BJ (cell line): ENCODE measurements around the gene CAPN2. TPM values are rescaled to one million over a fixed set of nuclear protein-coding genes. Genes with fewer than 3 reads are reported as not detected.
A peak's percentile ranks its signal among the peaks of the same experiment; 100 is the strongest.

Experiments used
- CTCF ChIA-PET: fragments of 350-600 bp; formaldehyde crosslinking; extraction: SDS; loops from one replicate; lab custom pipeline; 2021; ENCODE audit warnings: antibody characterized with exemption, inconsistent platforms; lab: Yijun Ruan, JAX
- POLR2A ChIA-PET: fragments of 300-600 bp; sonication (Branson Sonifier 250); formaldehyde crosslinking; extraction: SDS; loops from one replicate; lab custom pipeline; 2021; ENCODE audit warnings: antibody characterized with exemption; lab: Charles Lee
- DNase-seq: peaks from one replicate; pipeline ENCODE4 v3.0.0-alpha.2; 2011; ENCODE audit warnings: low read depth
- H3K27me3 ChIP-seq: 2 replicates; pipeline ENCODE4 v1.6.0; 2011; ENCODE audit warnings: low read length; ENCODE audit not compliant: control insufficient read depth, insufficient read depth
- H3K36me3 ChIP-seq: 2 replicates; pipeline ENCODE4 v1.5.1; 2011; ENCODE audit warnings: low read length; ENCODE audit not compliant: control insufficient read depth, insufficient read depth
- H3K4me3 ChIP-seq: 2 replicates; pipeline ENCODE4 v1.5.1; 2011; ENCODE audit warnings: low read depth, mild to moderate bottlenecking, control low read depth, low read length
- polyA plus RNA-seq: library from polyadenylated mRNA; depleted of rRNA; stranded (reverse); fragments of >200 nt; gene quantifications from 2 replicates; pipeline ENCODE4 v1.2.3, GENCODE V29; 2011
- TF ChIP-seq, protein P1 (sequence below): IDR thresholded peaks from 2 replicates; pipeline ENCODE4 v1.5.1; 2011; ENCODE audit warnings: low read depth, mild to moderate bottlenecking, control low read depth, inconsistent platforms, low read length, moderate library complexity; ENCODE audit not compliant: insufficient read depth

CAPN2 gene
- polyA plus RNA-seq, 1 experiment: 222 TPM

- DNase-seq: no peak
- Histone ChIP-seq H3K36me3 (no peaks in the 10 kb centered on the region; the same call in 1 of the 2 replicates), H3K27me3 (no peaks in the 10 kb centered on the region), H3K4me3 (no peak overlapping the region)
- TF ChIP-seq, protein P1, sequence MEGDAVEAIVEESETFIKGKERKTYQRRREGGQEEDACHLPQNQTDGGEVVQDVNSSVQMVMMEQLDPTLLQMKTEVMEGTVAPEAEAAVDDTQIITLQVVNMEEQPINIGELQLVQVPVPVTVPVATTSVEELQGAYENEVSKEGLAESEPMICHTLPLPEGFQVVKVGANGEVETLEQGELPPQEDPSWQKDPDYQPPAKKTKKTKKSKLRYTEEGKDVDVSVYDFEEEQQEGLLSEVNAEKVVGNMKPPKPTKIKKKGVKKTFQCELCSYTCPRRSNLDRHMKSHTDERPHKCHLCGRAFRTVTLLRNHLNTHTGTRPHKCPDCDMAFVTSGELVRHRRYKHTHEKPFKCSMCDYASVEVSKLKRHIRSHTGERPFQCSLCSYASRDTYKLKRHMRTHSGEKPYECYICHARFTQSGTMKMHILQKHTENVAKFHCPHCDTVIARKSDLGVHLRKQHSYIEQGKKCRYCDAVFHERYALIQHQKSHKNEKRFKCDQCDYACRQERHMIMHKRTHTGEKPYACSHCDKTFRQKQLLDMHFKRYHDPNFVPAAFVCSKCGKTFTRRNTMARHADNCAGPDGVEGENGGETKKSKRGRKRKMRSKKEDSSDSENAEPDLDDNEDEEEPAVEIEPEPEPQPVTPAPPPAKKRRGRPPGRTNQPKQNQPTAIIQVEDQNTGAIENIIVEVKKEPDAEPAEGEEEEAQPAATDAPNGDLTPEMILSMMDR: no peak
- POLR2A ChIA-PET: no interaction called here
- CTCF ChIA-PET: no interaction called here
Observed at GRCh38 chr1:223669003-223669795, 43.1 kb upstream of the CAPN2 start.

- no peak for DNase-seq
- CTCF ChIA-PET: interaction anchor here (0.6 to 1.1 kb wide), 2 partner anchors 537 to 545 kb away, joined by 3 read pairs; no protein-coding TSS in a partner anchor
- no peaks in the 10 kb centered on the region for H3K27me3 ChIP-seq
Observed at GRCh38 chr1:223670458-223671159, 41.7 kb upstream of the CAPN2 start.

DNA sequence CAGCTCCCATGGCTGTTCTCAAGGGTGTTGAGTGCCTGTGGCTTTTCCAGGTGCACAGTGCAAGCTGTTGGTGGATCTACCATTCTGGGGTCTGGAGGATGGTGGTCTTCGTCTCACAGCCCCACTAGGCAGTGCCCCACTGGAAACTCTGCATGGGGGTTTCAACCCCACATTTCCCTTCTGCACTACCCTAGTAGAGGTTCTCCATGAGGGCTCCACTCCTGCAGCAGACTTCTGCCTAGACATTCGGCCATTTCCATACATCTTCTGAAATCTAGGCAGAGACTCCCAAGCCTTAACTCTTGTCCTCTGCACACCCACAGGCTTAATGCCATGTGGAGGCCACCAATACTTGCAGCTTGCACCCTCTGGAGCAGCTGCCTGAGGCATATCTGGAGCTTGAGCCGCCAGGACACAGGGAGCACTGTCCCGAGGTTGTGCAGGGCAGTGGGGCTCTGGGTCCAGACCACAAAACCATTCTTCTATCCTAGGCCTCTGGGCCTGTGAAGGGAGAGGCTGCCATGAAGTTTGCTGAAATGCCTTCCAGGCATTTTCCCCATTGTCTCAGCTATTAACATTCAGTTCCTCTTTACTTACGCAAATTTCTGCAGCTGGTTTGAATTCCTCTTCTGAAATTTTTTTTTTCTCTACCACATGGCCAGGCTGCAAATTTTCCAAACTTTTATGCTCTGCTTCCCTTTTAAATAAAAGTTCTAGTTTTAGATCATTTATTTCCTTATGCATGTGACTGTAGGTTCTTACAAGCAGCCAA lies 38.0 kb upstream of the CAPN2 start:
- 0 out of 2 replicates have a peak, but pooled peaks cover 4% of the 10 kb centered on the region for H3K27me3 ChIP-seq
- ChIA-PET POLR2A (interaction anchor here (0.7 kb wide), 1 partner anchor 27 kb away, joined by 5 read pairs; no protein-coding TSS in a partner anchor), CTCF (interaction anchor here (1.8 kb wide), 1 partner anchor 541 kb away, joined by 4 read pairs; no protein-coding TSS in a partner anchor)
- no peaks in the 10 kb centered on the region for H3K36me3 ChIP-seq
- H3K4me3 ChIP-seq: no peak overlapping the region
- TF ChIP-seq, protein P1: no peak
- no peak for DNase-seq

More at GRCh38 chr1:223670458-223671159, 41.7 kb upstream of the CAPN2 start:
- POLR2A ChIA-PET: no interaction called here
- TF ChIP-seq, protein P1: peak; percentile 34
- no peaks in the 10 kb centered on the region; the same call in 1 of the 2 replicates for H3K36me3 ChIP-seq
- H3K4me3 ChIP-seq: no peak overlapping the region

DNA sequence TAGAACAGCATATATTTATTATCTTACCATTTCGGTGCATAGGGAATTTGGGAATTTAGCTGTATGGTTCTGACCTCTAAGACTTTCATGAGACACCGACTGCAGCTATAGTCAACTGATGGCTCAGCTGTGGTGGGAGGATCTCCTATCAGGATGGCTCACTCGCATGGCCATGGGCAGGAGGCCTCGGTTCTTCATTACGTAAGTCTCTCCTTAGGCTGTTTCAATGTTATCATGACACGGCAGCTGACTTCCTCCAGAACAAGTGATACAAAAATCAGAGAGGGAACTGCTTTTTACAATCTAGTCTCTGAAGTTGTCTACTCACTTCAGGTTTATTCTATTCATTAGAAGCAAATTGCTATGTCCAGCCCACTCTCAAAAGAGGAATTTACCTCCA lies 33.5 kb upstream of the CAPN2 start:
- ChIA-PET POLR2A (no interaction called here), CTCF (interaction anchor here (0.8 to 1.1 kb wide), 3 partner anchors 122 to 549 kb away, joined by 3 read pairs; no protein-coding TSS in a partner anchor)
- DNase-seq: no peak

More for the DNA sequence above, 33.5 kb upstream of the CAPN2 start:
- Histone ChIP-seq H3K4me3 (no peak overlapping the region), H3K36me3 (no peaks in the 10 kb centered on the region), H3K27me3 (peaks cover 7% of the 10 kb centered on the region)
- TF ChIP-seq, protein P1: no peak
